Measurements from ENCODE around the gene AQP12B. TPM values are rescaled to one million over a fixed set of nuclear protein-coding genes. Genes with fewer than 3 reads are reported as not detected.

Gene AQP12B
- polyA plus RNA-seq, 1 donor (not counting 4 experiments of a cell fraction or from before 2014, with no cell fraction given): not detected

DNA sequence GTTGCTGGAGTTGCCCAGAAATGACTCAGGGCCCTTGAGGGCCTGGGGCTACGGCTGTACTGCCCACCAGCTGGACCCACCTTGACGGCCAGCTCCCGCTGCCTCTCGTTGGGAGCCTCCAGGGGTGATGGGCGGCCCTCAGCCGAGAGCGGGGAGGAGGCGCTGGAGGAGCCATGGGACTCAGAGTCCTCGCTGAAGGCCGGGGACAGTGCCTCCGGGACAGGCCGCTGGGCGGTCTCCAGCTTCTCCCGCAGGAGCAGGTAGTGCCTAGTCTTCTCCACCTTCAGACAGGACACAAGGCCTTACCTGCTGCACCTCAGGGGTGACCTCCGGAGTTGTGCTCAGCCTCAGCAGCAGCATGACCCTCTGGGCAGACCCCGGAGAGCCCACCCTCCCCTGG lies 39.7 kb upstream of the AQP12B start:
- no peaks in the 10 kb centered on the region for H3K36me3 ChIP-seq (ENCODE audit: control insufficient read depth in 2 of 2, extremely low read depth in 1 of 2, insufficient read depth in 2 of 2, low read length in 2 of 2)
- FAIRE-seq (no peak), DNase-seq (ENCODE audit: low read depth, low spot score) (no peak)
- H3K4me2 ChIP-seq (ENCODE audit: control insufficient read depth, extremely low read depth, insufficient read depth, low read depth, low read length): no peak overlapping the region
- H4K20me1 ChIP-seq (ENCODE audit: control insufficient read depth, extremely low read depth, insufficient read depth, low read length): no peaks in the 10 kb centered on the region
- no peak overlapping the region for H2AFZ ChIP-seq (ENCODE audit: control insufficient read depth, low read length)
- H3K9me3 ChIP-seq (ENCODE audit: control insufficient read depth, low read depth, low read length): no peaks in the 10 kb centered on the region
- no peak overlapping the region for H3K9ac ChIP-seq (ENCODE audit: control insufficient read depth, extremely low read depth, insufficient read depth, low read length)
- H3K27me3 ChIP-seq (ENCODE audit: control insufficient read depth, extremely low read depth, insufficient read depth, low read length): no peaks in the 10 kb centered on the region
- TF ChIP-seq EZH2 (IDR thresholded peaks at IDR 0.05; ENCODE audit: low read length): no peak
- no peak for TF ChIP-seq CTCF (optimal IDR thresholded peaks at IDR 0.05 in 1 of 3, IDR thresholded peaks at IDR 0.05 in 1 of 3, conservative IDR thresholded peaks at IDR 0.05 in 1 of 3; ENCODE audit: extremely low read depth in 1 of 3, insufficient read depth in 2 of 3, low read length in 3 of 3)
- no peaks in the 10 kb centered on the region for H3K79me2 ChIP-seq (ENCODE audit: control insufficient read depth, insufficient read depth, low read length)
- dilution Hi-C loops (cut with MboI; ENCODE audit: extremely low pct_ligation_motif_present, low sequenced_read_pairs): no loop called here
- no peak overlapping the region for H3K4me3 ChIP-seq (ENCODE audit: control insufficient read depth in 2 of 3, extremely low read depth in 1 of 3, insufficient read depth in 2 of 3, low read depth in 1 of 3, low read length in 3 of 3)
- no peaks in the 10 kb centered on the region for H3K4me1 ChIP-seq (ENCODE audit: control insufficient read depth, extremely low read depth, insufficient read depth, low read length)
- no peaks in the 10 kb centered on the region for H3K9me1 ChIP-seq (ENCODE audit: control insufficient read depth, extremely low read depth, insufficient read depth, low read length)
- no peak overlapping the region for H3K27ac ChIP-seq (ENCODE audit: control insufficient read depth, insufficient read depth, low read length)

GRCh38 chr2:240721596-240722180 lies 39.0 kb upstream of the AQP12B start:
- Histone ChIP-seq H4K20me1 (ENCODE audit: control insufficient read depth, extremely low read depth, insufficient read depth, low read length) (no peaks in the 10 kb centered on the region), H3K9ac (ENCODE audit: control insufficient read depth, extremely low read depth, insufficient read depth, low read length) (no peak overlapping the region), H3K4me2 (ENCODE audit: control insufficient read depth, extremely low read depth, insufficient read depth, low read depth, low read length) (no peak overlapping the region), H3K9me3 (ENCODE audit: control insufficient read depth, low read depth, low read length) (no peaks in the 10 kb centered on the region), H3K9me1 (ENCODE audit: control insufficient read depth, extremely low read depth, insufficient read depth, low read length) (no peaks in the 10 kb centered on the region), H3K36me3 (ENCODE audit: control insufficient read depth in 2 of 2, extremely low read depth in 1 of 2, insufficient read depth in 2 of 2, low read length in 2 of 2) (no peaks in the 10 kb centered on the region), H3K4me3 (ENCODE audit: control insufficient read depth in 2 of 3, extremely low read depth in 1 of 3, insufficient read depth in 2 of 3, low read depth in 1 of 3, low read length in 3 of 3) (no peak overlapping the region), H2AFZ (ENCODE audit: control insufficient read depth, low read length) (no peak overlapping the region), H3K27me3 (ENCODE audit: control insufficient read depth, extremely low read depth, insufficient read depth, low read length) (no peaks in the 10 kb centered on the region), H3K79me2 (ENCODE audit: control insufficient read depth, insufficient read depth, low read length) (no peaks in the 10 kb centered on the region), H3K27ac (ENCODE audit: control insufficient read depth, insufficient read depth, low read length) (no peak overlapping the region), H3K4me1 (ENCODE audit: control insufficient read depth, extremely low read depth, insufficient read depth, low read length) (no peaks in the 10 kb centered on the region)
- no peak for FAIRE-seq
- dilution Hi-C loops (cut with MboI; ENCODE audit: extremely low pct_ligation_motif_present, low sequenced_read_pairs): no loop called here
- no peak for DNase-seq (ENCODE audit: low read depth, low spot score)
- no peak for TF ChIP-seq EZH2 (IDR thresholded peaks at IDR 0.05; ENCODE audit: low read length)
- no peak for TF ChIP-seq CTCF (optimal IDR thresholded peaks at IDR 0.05 in 1 of 3, IDR thresholded peaks at IDR 0.05 in 1 of 3, conservative IDR thresholded peaks at IDR 0.05 in 1 of 3; ENCODE audit: extremely low read depth in 1 of 3, insufficient read depth in 2 of 3, low read length in 3 of 3)
